Pancreas (tissue), 10 donors: ENCODE results near the gene HACD2. TPM values are rescaled to one million over a fixed set of nuclear protein-coding genes. Genes with fewer than 3 reads are reported as not detected.

Experiments used
- ATAC-seq, 4 donors: fragments of 200-7000 bp; cut with Tn5 transposase; one replicate each; pipeline versions ENCODE4 v1.8.0 to v1.9.1; 2020; ENCODE audit warnings: mild to moderate bottlenecking in 4 of 4, moderate library complexity in 4 of 4
- DNase-seq, 6 donors: peaks; one replicate each; pipeline ENCODE4 v3.0.0-alpha.2; 2020
- FAIRE-seq: peaks from 2 replicates; lab custom pipeline; 2012; peaks lifted over from hg19 to GRCh38; lab: Jason Lieb, UNC
- H3K27ac ChIP-seq, 4 donors: fragments of 200-600 bp; sonication (generic); 1 replicate in 3 of 4; 2 replicates in 1 of 4; pipeline versions ENCODE4 v1.5.0 to v1.8.0; 2020
- H3K27me3 ChIP-seq, 4 donors: fragments of 200-600 bp; one replicate each; pipeline ENCODE4 v1.8.0; 2021
- H3K36me3 ChIP-seq, 3 donors: fragments of 200-600 bp; sonication (generic) in 1 of 3; one replicate each; pipeline versions ENCODE4 v1.5.0 to v1.8.0; 2020 to 2021
- H3K4me1 ChIP-seq, 3 donors: fragments of 200-600 bp; one replicate each; pipeline ENCODE4 v1.8.0; 2021
- H3K4me3 ChIP-seq, 4 donors: fragments of 200-600 bp; sonication (generic) in 2 of 4; one replicate each; pipeline versions ENCODE4 v1.5.0 to v1.8.0; 2020 to 2021
- H3K9me3 ChIP-seq, 4 donors: fragments of 200-600 bp; one replicate each; pipeline ENCODE4 v1.8.0; 2021
- CTCF ChIP-seq, 4 donors: fragments of 200-600 bp; sonication (generic) in 3 of 4; IDR thresholded peaks; one replicate each; pipeline versions ENCODE4 v1.5.0 to v1.8.0; 2021; ENCODE audit warnings: antibody characterized with exemption in 4 of 4
- WGBS, 2 donors: extraction: QIAGEN DNeasy Blood & Tissue Kit; methylation state at CpG; one replicate each; pipeline ENCODE4 v1.1.7; 2013; 5-methylcytosine and 5-hydroxymethylcytosine counted together
- intact Hi-C, 3 donors: fragments of 100-400 bp; cut with DNase I; formaldehyde crosslinking; loops; one replicate each; pipeline versions ENCODE4 v1.11.1 to v1.14.2; 2022
- polyA plus RNA-seq, 2 donors: library from polyadenylated mRNA; stranded (reverse); fragments of 200-250 nt; gene quantifications; one replicate each; pipeline ENCODE4 v1.2.3, GENCODE V29; 2013
- total RNA-seq, 6 donors: library from RNA; stranded (reverse); fragmentation: NEBNext Ultra II Directional in 4 of 6; extraction: Animal tissue kit (Norgen Biotek cat#: 25700) in 4 of 6; gene quantifications; one replicate each; pipeline versions ENCODE4 v1.2.1 to v1.2.4, GENCODE V29; 2021 to 2023
- donor health status: healthy with polysubstance abuse.
- donor health status: DM: no; HTN: no; CAD: no; lungs with moderate emphysema.
- donor health status: DM: no; HTN: no; CAD: no.
- donor health status: control.
- donor health status: control.
- donor health status: Bipolar disorder and iron deficiency.
- donor health status: DM: yes; HTN: yes; CAD: no.
- donor health status: DM: no; HTN: no; CAD: no.
- donor health status: DM: no; HTN: no; CAD: no.
- donor health status: DM: yes; HTN: yes; CAD: no.

Gene HACD2
- total and polyA plus RNA-seq, 8 donors: 4.4 to 22.2 (median 13.1) TPM

DNA sequence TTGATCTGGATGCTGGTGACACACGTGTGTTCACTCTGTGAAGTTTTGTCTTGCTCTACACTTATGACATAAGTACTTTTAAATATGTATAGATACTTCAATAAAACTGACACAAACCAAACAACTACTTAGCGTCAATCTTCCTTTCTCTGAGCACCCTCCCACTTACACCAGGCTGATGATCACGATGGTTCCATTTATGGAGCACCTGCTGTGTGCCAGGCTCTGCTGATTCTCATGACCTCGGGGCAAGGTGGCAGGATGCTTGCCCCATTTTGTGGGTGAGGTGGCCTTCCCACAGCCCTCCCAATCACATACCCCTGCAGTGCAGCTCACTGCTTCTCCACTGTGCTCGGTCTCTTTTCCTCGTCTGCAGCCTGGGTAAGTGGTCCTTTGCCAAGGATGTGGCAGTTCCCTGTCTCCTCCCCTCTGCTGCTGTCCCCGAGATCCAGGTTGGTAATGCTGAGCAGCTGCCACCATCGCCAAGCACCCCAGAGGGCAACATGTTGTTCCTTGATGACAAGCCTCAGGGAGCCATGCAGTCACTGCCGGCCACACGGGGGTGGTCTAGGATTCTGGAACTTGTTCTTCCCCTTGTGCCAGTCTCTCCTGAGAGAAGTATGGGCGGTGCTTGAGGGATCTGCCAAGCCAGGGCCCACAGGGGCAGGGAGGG, 115.4 kb downstream of the HACD2 start:
- DNase-seq (no peak), ATAC-seq (no peak), FAIRE-seq (no peak)
- intact Hi-C loops: no loop called here
- TF ChIP-seq CTCF (IDR thresholded peaks at IDR 0.05): no peak
- H3K27me3 ChIP-seq: no peaks in the 10 kb centered on the region
- no peaks in the 10 kb centered on the region for H3K9me3 ChIP-seq
- H3K36me3 ChIP-seq: no peaks in the 10 kb centered on the region
- no peaks in the 10 kb centered on the region for H3K4me1 ChIP-seq
- WGBS, 2 donors: 75 to 89% methylated on average over 11 of the region's 11 CpGs
- no peak overlapping the region for H3K4me3 ChIP-seq
- H3K27ac ChIP-seq: no peak overlapping the region

DNA sequence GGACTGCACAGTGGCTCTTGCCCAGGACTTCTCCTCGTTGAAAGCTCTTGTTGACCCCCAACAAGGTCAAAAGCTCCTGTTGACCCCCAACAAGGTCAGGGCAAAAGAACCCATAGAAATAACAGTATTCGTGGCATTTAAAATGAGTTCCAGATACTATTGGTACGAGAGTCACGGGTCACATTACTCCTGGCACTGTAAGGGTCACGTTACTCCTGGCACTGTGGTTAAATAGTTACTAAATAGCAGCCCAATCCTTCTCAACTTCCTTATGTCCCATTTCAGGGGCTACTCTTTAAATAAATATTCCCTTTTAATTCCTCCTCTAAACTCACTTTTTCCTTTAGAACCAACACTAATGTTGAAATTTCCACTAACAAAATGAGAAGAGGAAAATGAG, 117.8 kb downstream of the HACD2 start:
- Histone ChIP-seq H3K4me1 (no peaks in the 10 kb centered on the region), H3K36me3 (no peaks in the 10 kb centered on the region), H3K4me3 (no peak overlapping the region), H3K27ac (peak overlapping the region in 1 of 4 donors; percentile 23), H3K9me3 (no peaks in the 10 kb centered on the region), H3K27me3 (no peaks in the 10 kb centered on the region)
- no peak for TF ChIP-seq CTCF (IDR thresholded peaks at IDR 0.05)
- WGBS, 2 donors: 26 to 29% methylated on average over 5 of the region's 5 CpGs
- ATAC-seq: peak in 3 of 4 donors; percentile 53 to 85 (median 61)
- DNase-seq: no peak
- intact Hi-C loops: no loop called here
- FAIRE-seq: no peak

GRCh38 chr3:123464211-123464610, 120.6 kb downstream of the HACD2 start:
- Histone ChIP-seq H3K27me3 (no peaks in the 10 kb centered on the region), H3K4me3 (no peak overlapping the region), H3K9me3 (no peaks in the 10 kb centered on the region), H3K4me1 (no peaks in the 10 kb centered on the region), H3K36me3 (no peaks in the 10 kb centered on the region), H3K27ac (no peak overlapping the region)
- FAIRE-seq: no peak
- no peak for DNase-seq
- ATAC-seq: no peak
- intact Hi-C loops: no loop called here
- 61 to 81% methylated on average over 7 of the region's 7 CpGs for WGBS, 2 donors
- TF ChIP-seq CTCF (IDR thresholded peaks at IDR 0.05): no peak

GRCh38 chr3:123459862-123460261, 125.0 kb downstream of the HACD2 start:
- WGBS, 2 donors: 21 to 23% methylated on average over 8 of the region's 8 CpGs
- no peaks in the 10 kb centered on the region for H3K27me3 ChIP-seq

More at GRCh38 chr3:123459862-123460261, 125.0 kb downstream of the HACD2 start:
- no peak for TF ChIP-seq CTCF (IDR thresholded peaks at IDR 0.05)
- intact Hi-C loops: no loop called here
- H3K27ac ChIP-seq: no peak overlapping the region
- no peaks in the 10 kb centered on the region for H3K4me1 ChIP-seq
- DNase-seq (no peak), ATAC-seq (peak in 1 of 4 donors; percentile 22), FAIRE-seq (no peak)
- no peaks in the 10 kb centered on the region for H3K36me3 ChIP-seq
- no peaks in the 10 kb centered on the region for H3K9me3 ChIP-seq
- H3K4me3 ChIP-seq: no peak overlapping the region
